Dermis microvascular lymphatic vessel endothelial cell (primary cell): ENCODE results near the gene EDEM2. TPM values are rescaled to one million over a fixed set of nuclear protein-coding genes. Genes with fewer than 3 reads are reported as not detected.
"Not testable (repeated sequence)": the region's sequence is repeated elsewhere in the genome, so short reads cannot be mapped to it uniquely, and the experiment has no call there.

Experiments
- DNase-seq, 2 donors: peaks; one replicate each; pipeline versions ENCODE4 v3.0.0 to v3.0.0-alpha.2; 2010; ENCODE audit warnings: low read depth in 2 of 2
- total RNA-seq: library from RNA; depleted of rRNA; stranded (reverse); fragments of >200 nt; gene quantifications from 2 replicates; pipeline ENCODE4 v1.2.1, GENCODE V29; 2014

The EDEM2 gene
- 65.9 and 69.0 TPM in 2 replicates for total RNA-seq

- peak; percentile 77 to 94 for DNase-seq
Observed at GRCh38 chr20:35146920-35147574, at the start of gene EDEM2. TSS of gene EDEM2 (minus strand) at chr20:35147336. CDS start at chr20:35147258, 78 bp downstream.

GRCh38 chr20:35196313-35196712, 49.2 kb upstream of the EDEM2 start:
- DNase-seq, result no peak

- not testable (repeated sequence) for DNase-seq
Observed at GRCh38 chr20:35193031-35193791, 46.1 kb upstream of the EDEM2 start.

- no peak for DNase-seq
Observed at GRCh38 chr20:35192118-35192872, 45.2 kb upstream of the EDEM2 start.

GRCh38 chr20:35191419-35192117, 44.4 kb upstream of the EDEM2 start:
- no peak for DNase-seq

GRCh38 chr20:35190556-35190955, 43.4 kb upstream of the EDEM2 start:
- no peak for DNase-seq

GRCh38 chr20:35189223-35189622, 42.1 kb upstream of the EDEM2 start:
- DNase-seq, result not testable (repeated sequence)

GRCh38 chr20:35187584-35188190, 40.6 kb upstream of the EDEM2 start:
- no peak for DNase-seq

- DNase-seq, result not testable (repeated sequence)
Observed at GRCh38 chr20:35186691-35187289, 39.7 kb upstream of the EDEM2 start.

GRCh38 chr20:35181731-35182130, 34.6 kb upstream of the EDEM2 start:
- no peak for DNase-seq

- no peak for DNase-seq
Observed at GRCh38 chr20:35180266-35180665, 33.1 kb upstream of the EDEM2 start.

GRCh38 chr20:35179292-35180212, 32.4 kb upstream of the EDEM2 start:
- no peak for DNase-seq

- no peak for DNase-seq
Observed at GRCh38 chr20:35176132-35176531, 29.0 kb upstream of the EDEM2 start.

GRCh38 chr20:35174458-35175216, 27.5 kb upstream of the EDEM2 start:
- peak in 1 of 2 donors; percentile 32 for DNase-seq

GRCh38 chr20:35173576-35174192, 26.5 kb upstream of the EDEM2 start:
- DNase-seq, result no peak

- no peak for DNase-seq
Observed at GRCh38 chr20:35172434-35172806, 25.3 kb upstream of the EDEM2 start.

- DNase-seq, result peak in 1 of 2 donors; percentile 90
Observed at GRCh38 chr20:35171753-35172433, 24.8 kb upstream of the EDEM2 start, which contains the start of gene PROCR. TSS of gene PROCR (plus strand) at chr20:35172072. CDS start at chr20:35172155, 83 bp downstream.

- DNase-seq, result no peak
Observed at GRCh38 chr20:35171438-35171752, 24.3 kb upstream of the EDEM2 start.
